HG03378 (cell line): ENCODE results near the gene SLC24A4.

Experiments used
- ATAC-seq: cut with Tn5 transposase; IDR thresholded peaks from one replicate; pipeline ENCODE4 v1.9.1; 2021; ENCODE audit warnings: mild to moderate bottlenecking, moderate library complexity; ENCODE audit not compliant: unreplicated experiment

Gene SLC24A4

DNA sequence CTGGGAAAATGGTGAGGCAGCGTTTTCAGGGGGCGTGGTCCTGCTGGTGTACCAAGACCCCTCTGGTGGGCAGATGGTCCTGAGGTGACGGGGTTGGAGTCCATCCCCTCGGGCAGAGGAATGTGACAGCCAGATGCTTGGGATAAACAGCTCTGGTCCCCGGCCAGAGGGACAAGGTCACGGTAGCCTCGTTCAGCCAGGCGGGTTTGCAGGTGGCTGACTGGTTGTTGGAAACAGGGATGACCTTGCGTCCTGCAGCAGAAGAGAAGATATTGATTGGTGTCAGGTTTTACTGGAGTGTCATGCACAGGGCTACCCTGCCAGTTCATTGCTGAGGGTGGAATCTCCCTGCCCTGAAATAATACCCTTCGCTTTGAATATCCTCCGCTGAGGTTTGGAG is 43.3 kb downstream of the SLC24A4 start:
- ATAC-seq: no peak

DNA sequence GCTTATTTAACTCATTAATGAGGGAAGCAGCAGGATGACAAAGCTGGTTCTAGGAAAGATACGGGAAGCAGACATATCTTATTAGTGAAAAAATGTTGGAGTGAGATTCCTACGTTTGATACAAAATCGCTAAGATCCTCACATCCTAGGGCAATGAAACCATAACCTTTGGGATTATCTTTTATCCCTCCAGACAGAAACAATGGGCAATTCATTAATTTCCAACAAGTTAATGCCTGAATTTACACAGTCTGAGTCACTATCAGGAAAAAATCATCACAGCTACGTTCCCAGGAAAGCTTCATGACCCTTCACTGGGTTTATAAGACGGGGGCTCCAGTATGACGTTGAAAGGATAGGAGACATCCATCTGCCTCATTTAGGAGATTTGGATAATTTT is 45.0 kb downstream of the SLC24A4 start:
- ATAC-seq: no peak

DNA sequence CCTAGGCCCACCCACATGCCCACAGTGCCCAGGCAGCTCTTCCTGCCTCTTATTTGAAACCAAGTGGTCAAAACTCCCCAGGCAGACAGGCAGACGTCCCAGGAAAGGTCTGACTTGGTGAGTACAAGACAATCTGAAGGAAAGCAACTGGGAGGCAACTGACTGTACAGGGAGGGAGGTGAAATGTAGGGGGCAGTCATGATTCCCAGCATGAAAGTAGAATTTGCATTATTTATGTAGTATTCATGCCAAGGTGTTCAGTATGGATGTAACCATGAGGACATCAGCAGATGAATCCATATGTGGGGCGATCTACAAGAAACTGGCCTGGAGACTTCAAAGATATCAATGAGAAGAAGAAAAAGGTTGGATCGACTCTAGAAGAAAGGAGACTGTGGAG is 46.1 kb downstream of the SLC24A4 start:
- no peak for ATAC-seq

DNA sequence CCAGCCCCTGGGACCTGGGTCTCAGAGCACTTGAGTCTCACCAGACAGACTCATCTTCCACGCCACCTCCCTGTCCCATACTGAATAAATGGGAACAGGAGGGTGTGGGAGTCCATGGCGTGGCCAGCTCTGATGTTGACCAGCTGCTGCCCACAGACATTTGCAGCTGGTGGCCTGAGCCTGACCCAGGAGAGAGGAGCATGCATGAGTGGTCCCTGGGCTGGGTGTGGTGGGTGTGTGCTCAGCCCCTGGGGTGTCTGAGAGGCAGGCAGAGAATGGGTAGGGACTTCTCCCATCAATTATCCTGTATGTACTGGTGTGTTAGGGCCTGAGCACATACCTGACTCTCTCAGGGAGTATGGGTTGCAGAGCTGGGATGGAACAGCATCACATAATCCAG is 49.3 kb downstream of the SLC24A4 start:
- ATAC-seq: no peak

DNA sequence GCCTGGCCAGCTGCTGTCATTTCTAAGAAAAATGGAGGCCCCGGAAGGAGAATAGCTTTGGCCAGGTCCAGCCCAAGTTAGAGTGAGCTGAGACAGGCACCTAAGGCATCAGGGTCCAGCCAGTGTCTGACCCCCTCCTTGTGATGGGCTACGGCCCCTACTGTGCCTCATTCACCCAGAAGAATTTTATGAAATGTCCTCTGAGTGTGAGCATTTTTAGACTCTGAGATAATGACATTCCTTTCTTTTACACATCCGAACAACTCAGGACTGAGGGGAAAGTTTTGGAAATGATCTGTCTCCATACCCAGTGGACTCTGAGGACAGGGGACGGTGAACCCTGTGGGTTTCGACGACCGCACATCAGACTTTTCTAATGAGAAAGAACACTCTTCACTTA is 50.4 kb downstream of the SLC24A4 start:
- no peak for ATAC-seq

DNA sequence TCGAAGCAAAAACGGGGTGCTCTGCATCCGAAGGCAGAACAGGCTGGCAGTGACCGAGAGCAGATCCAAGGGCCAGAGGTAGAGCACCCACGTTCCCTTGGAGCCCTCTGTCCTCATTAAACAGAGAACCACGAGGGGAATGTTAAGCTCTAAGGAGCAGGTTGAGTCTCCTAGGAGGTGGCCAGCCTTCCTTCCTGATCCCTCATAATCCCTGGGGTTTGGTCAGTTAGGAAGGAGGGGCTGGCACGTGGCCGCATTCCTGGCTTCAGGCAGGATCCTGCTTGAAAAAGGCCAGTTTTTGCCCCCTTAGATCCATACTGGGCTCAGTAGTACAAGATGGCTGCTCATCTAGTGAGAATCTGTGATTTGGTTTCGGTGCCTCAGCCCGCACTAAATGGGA is 57.2 kb downstream of the SLC24A4 start:
- no peak for ATAC-seq

DNA sequence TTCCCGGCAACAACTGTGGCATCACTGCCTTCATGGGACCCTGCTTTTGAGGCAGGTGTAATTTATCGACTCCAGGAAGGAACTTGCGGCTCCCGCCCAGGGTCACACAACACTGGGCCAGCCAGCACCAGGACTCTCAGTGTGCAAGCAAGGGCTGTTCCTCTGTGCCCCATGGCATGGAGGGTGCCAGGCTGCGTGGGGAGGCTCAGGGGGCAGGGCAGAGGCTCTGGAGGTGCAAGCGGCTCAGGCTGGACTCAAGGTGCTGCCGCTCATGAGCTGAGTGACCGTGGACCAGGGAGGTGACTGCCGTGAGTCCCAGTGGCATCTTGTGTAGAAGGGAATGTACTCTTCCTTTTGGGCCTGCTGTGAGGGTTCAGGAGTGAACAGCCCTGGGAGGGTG is 57.6 kb downstream of the SLC24A4 start:
- no peak for ATAC-seq

DNA sequence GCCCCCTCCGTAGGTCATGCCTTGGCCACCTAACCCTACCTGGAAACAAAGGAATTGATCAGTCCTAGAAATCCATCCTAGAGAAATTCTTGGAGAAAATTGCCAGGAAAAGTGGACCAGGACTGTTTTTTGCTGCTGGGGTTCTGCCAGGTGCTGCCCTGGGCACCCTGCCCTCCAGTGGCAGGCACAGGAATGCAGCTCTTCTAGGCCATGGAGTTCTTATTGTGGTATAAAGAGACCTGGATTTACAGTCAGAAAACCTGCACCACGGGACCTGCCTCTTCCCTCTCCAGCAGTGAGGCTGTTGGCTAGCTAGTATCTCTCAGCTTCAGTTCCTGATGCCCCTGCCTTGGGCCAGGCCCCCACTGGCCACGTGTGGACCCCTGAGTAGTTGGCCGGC is 59.7 kb downstream of the SLC24A4 start:
- ATAC-seq: no peak

DNA sequence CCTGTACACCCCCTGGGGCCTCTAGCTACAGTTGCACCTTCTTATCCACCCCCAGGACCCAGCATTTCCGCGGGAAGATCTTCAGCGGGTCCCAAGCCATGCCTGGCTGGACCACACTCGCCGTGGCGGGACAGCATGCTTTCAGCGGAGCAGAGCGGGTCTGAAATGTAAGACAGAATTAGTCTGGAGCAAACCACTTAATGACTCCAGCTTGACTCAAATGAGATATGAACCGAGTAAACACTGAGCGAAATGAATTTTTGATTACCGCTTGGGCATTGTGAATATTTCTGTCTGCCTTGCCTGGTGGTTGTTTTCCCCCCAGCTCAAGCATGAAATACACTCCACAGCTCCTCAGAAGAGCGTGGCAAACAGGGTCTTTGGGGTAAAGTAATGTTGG is 60.8 kb downstream of the SLC24A4 start:
- no peak for ATAC-seq

DNA sequence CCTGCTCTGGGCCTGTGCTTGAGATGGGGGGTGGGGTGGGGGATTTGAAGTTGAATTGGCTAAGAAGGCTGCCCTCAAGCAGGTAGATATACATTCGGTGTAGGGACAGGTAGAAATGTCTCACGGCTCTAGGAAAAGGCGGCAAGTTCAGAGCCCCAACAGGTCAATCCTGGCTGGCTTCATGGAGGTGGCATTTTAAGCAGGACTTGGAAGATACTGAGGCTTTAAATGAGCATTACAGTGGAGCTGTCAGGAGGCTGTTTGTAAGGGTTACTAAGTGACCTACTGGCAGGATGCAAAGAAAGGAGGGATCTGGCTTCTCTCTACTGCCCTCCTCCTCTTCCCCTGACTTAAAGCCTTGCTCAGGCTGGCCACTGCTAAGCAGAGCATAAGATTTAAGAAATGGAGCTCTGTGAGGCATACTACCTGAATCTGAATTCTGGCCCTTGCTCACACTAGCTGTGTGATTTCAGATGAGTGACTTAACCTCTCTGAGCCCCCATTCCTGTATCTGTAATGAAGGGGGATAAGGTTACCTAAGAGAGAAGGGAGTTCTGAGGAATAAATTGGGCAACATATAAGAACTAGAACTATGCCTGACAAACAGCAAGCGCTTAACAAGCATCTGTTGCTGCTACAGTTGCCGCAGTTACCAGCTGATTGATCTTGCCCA is 61.6 kb downstream of the SLC24A4 start:
- no peak for ATAC-seq

DNA sequence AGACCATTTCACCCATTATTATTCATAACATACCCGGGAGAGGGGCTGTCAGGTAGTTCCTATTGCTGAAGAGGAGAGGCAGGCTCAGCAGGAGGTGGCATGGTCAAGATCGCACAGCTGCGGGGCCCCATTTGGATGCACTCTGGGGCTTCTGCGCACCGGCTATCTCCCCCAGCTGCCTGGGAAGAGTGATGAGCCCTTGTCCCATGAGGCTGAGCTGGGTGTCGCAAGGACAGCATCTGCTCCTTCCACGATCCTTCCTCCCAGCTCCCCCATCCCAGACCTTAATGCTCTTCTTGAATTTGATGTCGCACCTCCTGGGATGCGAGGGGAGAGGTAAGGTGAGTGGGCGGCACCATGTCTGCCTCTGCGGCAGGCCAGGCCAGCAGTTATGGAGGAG is 62.6 kb downstream of the SLC24A4 start:
- no peak for ATAC-seq

DNA sequence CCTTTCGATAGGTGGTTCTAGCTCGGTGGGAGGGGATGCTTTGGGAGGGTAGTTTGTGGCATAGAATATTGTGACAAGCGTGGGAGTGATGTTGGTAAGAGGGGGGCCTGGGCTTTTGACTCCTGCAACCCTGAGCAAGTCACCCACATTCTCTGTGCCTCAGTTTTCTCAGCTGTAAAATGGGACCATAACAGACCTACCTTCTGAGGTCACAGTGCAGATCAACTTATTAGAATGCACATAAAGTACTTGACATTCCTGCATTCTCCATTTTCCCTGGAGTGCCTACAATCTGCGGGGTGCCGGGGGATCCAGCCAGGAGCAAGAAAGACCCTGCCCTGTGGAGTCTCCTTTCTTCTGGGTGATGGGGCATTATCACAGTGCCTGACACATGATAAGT is 63.2 kb downstream of the SLC24A4 start:
- ATAC-seq: no peak

DNA sequence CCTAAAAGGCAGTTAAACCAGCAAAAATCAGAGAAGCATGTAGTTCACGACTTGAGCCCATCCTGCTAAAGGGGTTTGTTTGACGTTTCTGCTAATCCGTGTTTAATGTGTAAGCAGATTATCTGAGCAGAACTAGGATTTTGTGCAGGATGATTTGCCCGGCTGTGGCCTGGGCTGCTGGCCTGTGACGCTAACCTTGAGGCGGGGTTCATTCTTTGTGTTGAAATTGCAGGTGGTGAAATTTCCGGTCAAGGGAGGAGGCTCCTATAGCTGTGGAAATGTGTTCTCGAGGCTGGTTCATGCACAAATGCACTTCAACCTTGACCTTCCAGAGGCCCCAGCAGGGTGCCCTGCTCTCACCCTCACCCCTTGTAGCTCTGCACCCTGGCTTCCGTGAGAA is 63.7 kb downstream of the SLC24A4 start:
- no peak for ATAC-seq

DNA sequence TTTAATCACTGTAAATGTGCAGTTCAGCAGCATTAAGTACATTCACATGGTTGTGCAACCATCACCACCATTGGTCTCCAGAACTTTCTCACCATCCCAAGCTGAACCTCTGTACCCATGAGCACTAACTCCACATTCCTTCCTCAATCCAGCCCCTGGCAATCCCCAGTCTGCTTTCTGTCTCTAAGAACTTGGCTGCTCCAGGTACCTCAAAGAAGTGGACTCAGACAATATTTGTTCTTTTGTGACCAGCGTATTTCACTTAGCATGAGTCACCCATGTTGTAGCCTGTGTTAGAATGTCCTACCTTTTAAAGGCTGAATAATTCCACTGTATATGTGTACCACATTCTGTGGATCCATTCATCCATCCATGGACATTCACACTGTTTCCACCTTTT is 64.6 kb downstream of the SLC24A4 start:
- no peak for ATAC-seq

DNA sequence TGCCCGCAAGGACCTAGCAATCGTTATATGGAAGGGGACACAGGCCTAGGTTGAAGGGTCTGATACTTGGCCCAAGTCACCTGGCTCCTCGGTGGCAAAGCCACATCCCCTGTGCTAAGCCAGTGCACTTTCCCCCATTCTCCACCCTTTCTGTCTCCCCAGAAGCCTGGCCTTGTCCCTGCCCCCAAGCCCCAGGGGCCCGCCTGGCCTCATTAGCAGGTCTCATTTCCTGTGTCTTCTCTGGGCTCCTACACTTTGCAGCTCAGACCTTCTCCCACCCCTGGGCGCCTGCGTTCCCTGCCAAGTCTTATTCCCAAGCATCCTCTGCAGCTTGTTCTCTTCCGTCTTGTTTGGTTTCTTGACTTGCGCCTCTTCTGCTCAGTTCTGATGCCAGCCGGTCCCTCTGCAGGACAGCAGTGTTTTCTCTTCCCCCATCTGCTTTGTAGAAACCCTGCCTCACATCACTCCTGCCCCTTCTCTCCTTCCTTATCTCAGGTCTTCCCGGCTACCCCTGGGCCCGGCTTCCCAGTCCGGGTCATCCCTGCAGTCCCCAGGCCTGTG is 66.7 kb downstream of the SLC24A4 start:
- ATAC-seq: no peak

DNA sequence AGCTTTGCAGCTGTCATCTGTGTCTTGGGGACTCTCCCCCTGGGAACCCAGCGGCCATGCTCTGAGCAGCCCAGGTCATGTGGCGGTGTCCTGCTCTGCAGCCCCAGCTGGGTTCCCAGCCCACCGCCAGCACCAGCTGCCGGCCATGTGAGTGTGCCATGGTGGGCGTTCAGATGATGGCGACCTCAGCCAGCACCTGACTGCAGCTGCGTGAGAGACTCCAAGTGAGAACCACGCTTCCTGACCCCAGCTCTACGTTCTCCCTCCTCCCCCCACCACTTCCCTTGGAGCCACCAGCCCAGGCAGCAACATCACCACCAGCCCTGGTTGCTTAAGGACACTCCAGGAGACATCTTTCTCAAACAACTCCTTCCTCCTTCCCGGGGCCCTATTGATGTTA is 68.8 kb downstream of the SLC24A4 start:
- ATAC-seq: no peak

DNA sequence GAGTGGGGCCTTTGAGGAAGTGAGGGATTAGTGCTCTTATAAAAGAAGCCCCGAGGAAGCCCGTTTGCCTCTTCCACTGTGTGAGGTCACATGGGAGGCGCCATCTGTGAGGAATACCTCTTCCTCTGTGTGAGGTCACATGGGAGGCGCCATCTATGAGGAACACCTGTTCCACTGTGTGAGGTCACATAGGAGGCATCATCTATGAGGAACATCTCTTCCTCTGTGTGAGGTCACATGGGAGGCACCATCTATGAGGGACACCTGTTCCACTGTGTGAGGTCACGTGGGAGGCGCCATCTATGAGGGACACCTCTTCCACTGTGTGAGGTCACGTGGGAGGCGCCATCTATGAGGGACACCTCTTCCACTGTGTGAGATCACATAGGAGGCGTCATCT is 69.7 kb downstream of the SLC24A4 start:
- no peak for ATAC-seq

DNA sequence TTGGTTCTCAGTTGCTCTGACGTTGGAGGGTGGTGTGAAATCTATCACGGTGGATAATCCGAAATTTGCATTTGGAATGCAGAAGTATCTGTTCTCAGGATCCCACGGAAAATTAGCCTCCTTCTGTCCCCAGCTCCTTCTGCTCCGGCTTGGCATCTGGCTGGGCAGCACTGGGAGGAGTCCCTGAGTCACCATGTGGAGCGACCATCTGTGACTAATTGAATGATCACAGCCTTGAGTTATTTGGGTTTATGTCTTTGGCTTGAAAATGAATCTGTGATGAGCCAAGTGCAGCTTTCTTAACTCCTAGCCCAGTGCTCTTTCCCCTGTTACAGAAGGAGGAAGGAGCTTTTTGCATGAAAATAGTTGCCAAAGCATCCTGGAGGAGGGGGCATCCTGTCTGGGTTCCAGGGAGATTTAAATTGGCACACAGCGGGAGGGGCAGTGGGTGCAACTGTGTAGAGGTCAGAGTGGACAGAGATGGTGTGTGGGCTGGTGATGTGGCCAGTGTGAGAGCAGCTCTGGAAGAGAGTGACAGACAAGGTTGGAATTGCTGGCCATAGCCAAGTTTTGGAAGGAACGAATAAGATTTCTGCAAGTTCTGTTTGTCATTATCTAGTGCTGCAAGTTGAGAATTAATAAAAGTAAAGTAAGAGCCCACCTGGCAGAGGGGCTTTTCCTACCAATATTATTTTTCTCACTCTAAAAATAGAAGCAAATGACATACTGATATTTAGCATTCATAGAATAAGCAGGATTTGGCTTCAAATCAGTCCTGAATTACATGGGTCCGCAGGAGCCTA is 74.4 kb downstream of the SLC24A4 start:
- ATAC-seq: no peak

DNA sequence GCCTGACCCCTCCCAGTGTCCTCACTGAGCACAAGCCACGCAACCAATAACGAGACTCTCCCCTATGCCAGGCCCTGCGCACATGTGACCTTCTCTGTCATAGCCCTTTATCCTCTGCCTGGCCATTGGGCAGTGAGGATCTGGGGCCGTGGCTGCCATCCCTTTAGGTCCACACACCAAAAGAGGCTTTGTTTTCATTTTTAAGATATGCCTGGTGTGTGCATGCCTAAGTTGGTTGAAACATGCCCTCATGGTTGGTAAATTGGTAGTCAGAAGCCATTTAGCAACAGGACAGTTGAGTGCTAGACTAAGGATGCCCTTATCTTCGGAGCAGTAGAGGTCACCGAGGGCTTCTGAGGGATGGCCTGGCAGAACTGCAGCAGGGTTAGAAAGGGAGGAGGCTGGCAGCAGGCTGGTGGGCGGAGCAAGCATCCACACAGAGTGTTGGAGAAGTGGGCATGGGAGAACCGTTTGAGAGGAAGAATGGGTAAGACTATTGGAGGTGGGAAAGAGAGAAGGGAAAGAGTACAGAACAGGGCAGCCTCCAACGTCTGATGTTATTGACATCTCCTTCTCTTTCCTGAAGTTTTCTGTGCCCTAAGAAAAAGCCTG is 75.1 kb downstream of the SLC24A4 start:
- ATAC-seq: no peak

DNA sequence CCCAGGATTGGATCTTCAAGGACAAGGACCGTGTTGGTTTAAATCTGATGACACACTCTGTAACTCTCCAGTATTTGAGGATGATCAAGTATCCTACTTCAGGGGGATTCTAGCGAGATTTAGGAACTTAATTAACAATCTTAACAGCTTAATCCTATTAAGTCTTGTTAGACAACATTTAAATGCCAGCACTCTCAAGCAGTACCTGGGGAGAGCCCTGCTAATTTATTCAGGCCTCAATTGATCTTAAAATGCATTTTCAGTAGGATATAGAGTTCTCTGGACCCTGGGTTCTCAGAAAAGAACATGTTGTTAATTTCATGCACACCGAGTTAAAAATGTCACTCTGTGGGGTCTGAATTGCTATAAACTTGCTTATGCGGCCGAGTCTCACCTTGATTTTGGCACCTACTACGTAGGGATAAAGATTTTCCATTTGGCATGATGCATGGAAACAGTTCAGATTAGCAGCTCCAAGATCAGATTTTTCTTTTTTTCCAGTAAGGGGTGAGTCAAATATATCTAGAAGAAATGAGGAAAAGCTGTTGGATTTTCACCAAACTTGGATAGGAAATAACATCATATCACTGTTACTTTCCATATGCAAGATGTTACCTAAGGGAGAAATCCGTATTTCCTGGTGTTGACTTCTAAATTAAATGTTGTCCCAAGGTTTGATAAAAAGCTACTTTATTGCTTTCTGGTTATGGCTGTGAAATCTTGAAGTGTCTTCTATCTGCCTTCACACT is 76.1 kb downstream of the SLC24A4 start:
- ATAC-seq: no peak
